ENCODE measurements around the gene FXYD3. TPM values are rescaled to one million over a fixed set of nuclear protein-coding genes. Genes with fewer than 3 reads are reported as not detected.

FXYD3 gene
- total RNA-seq, 1 donor from 2014 or later = 1.1 TPM

GRCh38 chr19:35143231-35143715, 27.6 kb downstream of the FXYD3 start, which contains the start of gene FXYD7:
Gene FXYD7 (plus strand): TSS chr19:35143255. CDS start chr19:35143334, 79 bp downstream.
- peak within 1 kb of the TSS; percentile 9 for H3K4me3 ChIP-seq
- peaks cover 56% of the 10 kb centered on the region for H3K4me1 ChIP-seq
- peaks cover 27% of the 10 kb centered on the region for H3K27me3 ChIP-seq (ENCODE audit: low read depth)
- intact Hi-C loops (cut with micrococcal nuclease) = no loop called here
- no peaks in the 10 kb centered on the region for H3K36me3 ChIP-seq
- DNase-seq = no peak
- H3K27ac ChIP-seq (replicated peaks) = no peak within 1 kb of the TSS
- H3K9me3 ChIP-seq (replicated peaks) = no peaks in the 10 kb centered on the region
- TF ChIP-seq CTCF (IDR thresholded peaks at IDR 0.05; ENCODE audit: borderline replicate concordance) = peak; percentile 39

GRCh38 chr19:35143818-35144217, 28.2 kb downstream of the FXYD3 start:
- Histone ChIP-seq H3K36me3 (no peaks in the 10 kb centered on the region), H3K27ac (replicated peaks) (no peak overlapping the region), H3K9me3 (replicated peaks) (no peaks in the 10 kb centered on the region), H3K4me3 (no peak overlapping the region), H3K4me1 (peaks cover 50% of the 10 kb centered on the region), H3K27me3 (ENCODE audit: low read depth) (peaks cover 22% of the 10 kb centered on the region)
- no peak for TF ChIP-seq CTCF (IDR thresholded peaks at IDR 0.05; ENCODE audit: borderline replicate concordance)
- intact Hi-C loops (cut with micrococcal nuclease) = no loop called here
- no peak for DNase-seq

GRCh38 chr19:35144259-35144599, 28.6 kb downstream of the FXYD3 start:
- no peak for TF ChIP-seq CTCF (IDR thresholded peaks at IDR 0.05; ENCODE audit: borderline replicate concordance)
- Histone ChIP-seq H3K4me1 (peaks cover 49% of the 10 kb centered on the region), H3K36me3 (no peaks in the 10 kb centered on the region), H3K4me3 (no peak overlapping the region), H3K27ac (replicated peaks) (no peak overlapping the region), H3K27me3 (ENCODE audit: low read depth) (peaks cover 20% of the 10 kb centered on the region), H3K9me3 (replicated peaks) (no peaks in the 10 kb centered on the region)
- intact Hi-C loops (cut with micrococcal nuclease) = no loop called here
- no peak for DNase-seq

- Histone ChIP-seq H3K36me3 (no peaks in the 10 kb centered on the region), H3K4me1 (peaks cover 43% of the 10 kb centered on the region), H3K27ac (replicated peaks) (no peak overlapping the region), H3K9me3 (replicated peaks) (no peaks in the 10 kb centered on the region), H3K27me3 (ENCODE audit: low read depth) (peaks cover 14% of the 10 kb centered on the region), H3K4me3 (no peak overlapping the region)
- no peak for DNase-seq
- intact Hi-C loops (cut with micrococcal nuclease) = no loop called here
- TF ChIP-seq CTCF (IDR thresholded peaks at IDR 0.05; ENCODE audit: borderline replicate concordance) = no peak
Measured at GRCh38 chr19:35144600-35145436, 29.2 kb downstream of the FXYD3 start.

- no peak for DNase-seq
- Histone ChIP-seq H3K27me3 (ENCODE audit: low read depth) (peaks cover 14% of the 10 kb centered on the region), H3K4me1 (peaks cover 25% of the 10 kb centered on the region), H3K36me3 (no peaks in the 10 kb centered on the region), H3K27ac (replicated peaks) (no peak overlapping the region), H3K4me3 (no peak overlapping the region), H3K9me3 (replicated peaks) (no peaks in the 10 kb centered on the region)
- intact Hi-C loops (cut with micrococcal nuclease) = no loop called here
- no peak for TF ChIP-seq CTCF (IDR thresholded peaks at IDR 0.05; ENCODE audit: borderline replicate concordance)
Measured at GRCh38 chr19:35146746-35147459, 31.3 kb downstream of the FXYD3 start.

Data from left ventricle myocardium inferior (tissue), 1 donor.